Hepatocyte (in vitro differentiated cells): Measurements from ENCODE around the gene LRRC4C. TPM values are rescaled to one million over a fixed set of nuclear protein-coding genes. Genes with fewer than 3 reads are reported as not detected.

ENCODE experiments used
- DNase-seq: peaks from one replicate; pipeline ENCODE4 v3.0.0-alpha.2; 2016; ENCODE audit warnings: low spot score
- H2AFZ ChIP-seq: fragments of 200-600 bp; sonication (generic); 2 replicates; pipeline ENCODE4 v1.6.0; 2016; ENCODE audit warnings: antibody characterized with exemption, mild to moderate bottlenecking
- H3K27ac ChIP-seq: fragments of 200-600 bp; sonication (generic); 2 replicates; pipeline ENCODE4 v1.5.1; 2016; ENCODE audit warnings: mild to moderate bottlenecking
- H3K27me3 ChIP-seq: fragments of 200-600 bp; sonication (generic); 2 replicates; pipeline ENCODE4 v1.6.1; 2016
- H3K36me3 ChIP-seq: fragments of 200-600 bp; sonication (generic); replicated peaks from 2 replicates; pipeline ENCODE4 v1.5.1; 2016; ENCODE audit warnings: low read depth; ENCODE audit not compliant: insufficient read depth
- H3K4me1 ChIP-seq: fragments of 200-600 bp; sonication (generic); 2 replicates; pipeline ENCODE4 v1.5.1; 2016; ENCODE audit warnings: mild to moderate bottlenecking, moderate library complexity; ENCODE audit not compliant: insufficient read depth
- H3K4me2 ChIP-seq: fragments of 200-600 bp; sonication (generic); 2 replicates; pipeline ENCODE4 v1.6.0; 2016
- H3K4me3 ChIP-seq: fragments of 200-600 bp; sonication (generic); 2 replicates; pipeline ENCODE4 v1.5.1; 2016; ENCODE audit warnings: mild to moderate bottlenecking
- H3K79me2 ChIP-seq: fragments of 200-600 bp; sonication (generic); 2 replicates; pipeline ENCODE4 v1.6.0; 2017; ENCODE audit warnings: mild to moderate bottlenecking
- H3K9me2 ChIP-seq: fragments of 200-600 bp; sonication (generic); replicated peaks from 2 replicates; pipeline ENCODE4 v1.6.0; 2017; ENCODE audit warnings: mild to moderate bottlenecking; ENCODE audit not compliant: insufficient read depth
- H3K9me3 ChIP-seq: fragments of 200-600 bp; sonication (generic); 2 replicates; pipeline ENCODE4 v1.5.1; 2016; ENCODE audit warnings: low read depth, mild to moderate bottlenecking
- H4K20me1 ChIP-seq: fragments of 200-600 bp; sonication (generic); 2 replicates; pipeline ENCODE4 v1.6.0; 2016; ENCODE audit warnings: mild to moderate bottlenecking; ENCODE audit not compliant: insufficient read depth, poor library complexity, severe bottlenecking
- EZH2 ChIP-seq: fragments of 200-600 bp; sonication (generic); IDR thresholded peaks from 2 replicates; pipeline ENCODE4 v1.6.1; 2016; ENCODE audit warnings: antibody characterized with exemption, mild to moderate bottlenecking, borderline replicate concordance
- EZH2phosphoT487 ChIP-seq: fragments of 200-600 bp; sonication (generic); IDR thresholded peaks from one replicate; pipeline ENCODE4 v1.6.1; 2018; ENCODE audit warnings: antibody characterized with exemption, mild to moderate bottlenecking, low read depth, moderate library complexity; ENCODE audit not compliant: unreplicated experiment, severe bottlenecking
- WGBS: methylation state at CpG from one replicate; pipeline ENCODE4 v1.1.6; 2016; ENCODE audit warnings: low lambda C conversion rate; ENCODE audit errors: missing lambda C conversion rate; 5-methylcytosine and 5-hydroxymethylcytosine counted together
- polyA plus RNA-seq: library from polyadenylated mRNA; unstranded; fragments of >200 nt; fragmentation: Nextera tagmentation; extraction: Ambion mirVana; gene quantifications from 2 replicates; pipeline ENCODE4 v1.2.1, GENCODE V29; 2016
- total RNA-seq: library from RNA; depleted of rRNA; stranded (reverse); fragments of >200 nt; gene quantifications from 2 replicates; pipeline ENCODE4 v1.2.3, GENCODE V29; 2014
- TF ChIP-seq, protein P1 (sequence below): fragments of 200-600 bp; sonication (generic); IDR thresholded peaks from 2 replicates; pipeline ENCODE4 v1.5.1; 2016; ENCODE audit warnings: antibody characterized with exemption, mild to moderate bottlenecking; ENCODE audit not compliant: poor library complexity

Gene LRRC4C
- total and polyA plus RNA-seq, 2 experiments from 2014 or later, result 1.1 to 3.1 TPM

GRCh38 chr11:40119661-40120060 lies 1339.8 kb downstream of the LRRC4C start:
- Histone ChIP-seq H3K9me3 (peaks cover 10% of the 10 kb centered on the region), H3K27me3 (no peaks in the 10 kb centered on the region), H3K4me1 (no peaks in the 10 kb centered on the region), H3K4me2 (no peak overlapping the region), H3K36me3 (no peaks in the 10 kb centered on the region), H3K79me2 (no peaks in the 10 kb centered on the region), H3K4me3 (no peak overlapping the region), H3K9me2 (no peaks in the 10 kb centered on the region), H3K27ac (no peak overlapping the region), H4K20me1 (no peaks in the 10 kb centered on the region), H2AFZ (no peak overlapping the region)
- 75% methylated on average over 1 of the region's 1 CpG for whole genome bisulfite sequencing
- TF ChIP-seq, protein P1, sequence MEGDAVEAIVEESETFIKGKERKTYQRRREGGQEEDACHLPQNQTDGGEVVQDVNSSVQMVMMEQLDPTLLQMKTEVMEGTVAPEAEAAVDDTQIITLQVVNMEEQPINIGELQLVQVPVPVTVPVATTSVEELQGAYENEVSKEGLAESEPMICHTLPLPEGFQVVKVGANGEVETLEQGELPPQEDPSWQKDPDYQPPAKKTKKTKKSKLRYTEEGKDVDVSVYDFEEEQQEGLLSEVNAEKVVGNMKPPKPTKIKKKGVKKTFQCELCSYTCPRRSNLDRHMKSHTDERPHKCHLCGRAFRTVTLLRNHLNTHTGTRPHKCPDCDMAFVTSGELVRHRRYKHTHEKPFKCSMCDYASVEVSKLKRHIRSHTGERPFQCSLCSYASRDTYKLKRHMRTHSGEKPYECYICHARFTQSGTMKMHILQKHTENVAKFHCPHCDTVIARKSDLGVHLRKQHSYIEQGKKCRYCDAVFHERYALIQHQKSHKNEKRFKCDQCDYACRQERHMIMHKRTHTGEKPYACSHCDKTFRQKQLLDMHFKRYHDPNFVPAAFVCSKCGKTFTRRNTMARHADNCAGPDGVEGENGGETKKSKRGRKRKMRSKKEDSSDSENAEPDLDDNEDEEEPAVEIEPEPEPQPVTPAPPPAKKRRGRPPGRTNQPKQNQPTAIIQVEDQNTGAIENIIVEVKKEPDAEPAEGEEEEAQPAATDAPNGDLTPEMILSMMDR, result no peak
- TF ChIP-seq EZH2 (no peak), EZH2phosphoT487 (no peak)
- DNase-seq, result no peak

GRCh38 chr11:40118780-40119179 lies 1340.7 kb downstream of the LRRC4C start:
- 89% methylated on average over 2 of the region's 2 CpGs for WGBS
- no peaks in the 10 kb centered on the region for H3K4me1 ChIP-seq
- no peaks in the 10 kb centered on the region for H3K36me3 ChIP-seq
- no peak overlapping the region for H3K27ac ChIP-seq
- TF ChIP-seq, protein P1, result no peak
- no peak for TF ChIP-seq EZH2
- no peak for TF ChIP-seq EZH2phosphoT487
- H3K27me3 ChIP-seq, result no peaks in the 10 kb centered on the region
- H3K4me3 ChIP-seq, result no peak overlapping the region
- H2AFZ ChIP-seq, result no peak overlapping the region
- no peak for DNase-seq
- H3K9me3 ChIP-seq, result peaks cover 6% of the 10 kb centered on the region
- no peak overlapping the region for H3K4me2 ChIP-seq
- H4K20me1 ChIP-seq, result no peaks in the 10 kb centered on the region
- H3K79me2 ChIP-seq, result no peaks in the 10 kb centered on the region
- no peaks in the 10 kb centered on the region for H3K9me2 ChIP-seq

DNA sequence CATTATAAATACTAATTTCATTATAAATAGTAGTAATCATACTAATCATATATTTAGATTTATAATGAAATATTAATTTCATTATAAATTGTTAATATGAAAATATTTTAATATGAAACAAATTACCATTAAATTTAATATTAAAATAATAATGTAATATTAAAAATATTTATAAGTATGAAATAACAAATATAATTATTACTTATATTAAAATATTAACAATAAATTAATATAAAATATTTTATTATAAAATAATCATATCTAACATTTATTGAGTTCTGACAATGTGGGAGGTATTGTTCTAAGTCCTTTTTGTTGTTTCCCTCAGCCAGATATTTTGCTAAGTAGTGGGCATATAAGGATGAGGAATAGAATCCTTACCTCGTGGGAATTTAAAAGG lies 1341.4 kb downstream of the LRRC4C start:
- Histone ChIP-seq H3K9me3 (no peaks in the 10 kb centered on the region), H3K79me2 (no peaks in the 10 kb centered on the region), H3K4me1 (no peaks in the 10 kb centered on the region), H3K4me3 (no peak overlapping the region), H3K36me3 (no peaks in the 10 kb centered on the region), H3K27ac (no peak overlapping the region), H3K27me3 (no peaks in the 10 kb centered on the region), H3K9me2 (no peaks in the 10 kb centered on the region), H2AFZ (no peak overlapping the region), H3K4me2 (no peak overlapping the region), H4K20me1 (no peaks in the 10 kb centered on the region)
- WGBS, result 63% methylated on average over 1 of the region's 1 CpG
- DNase-seq, result no peak
- TF ChIP-seq, protein P1, result no peak
- TF ChIP-seq EZH2 (no peak), EZH2phosphoT487 (no peak)
